ENCODE measurements around the gene BCAR3.
"Not testable (repeated sequence)": the region's sequence is repeated elsewhere in the genome, so short reads cannot be mapped to it uniquely, and the experiment has no call there.

The BCAR3 gene

GRCh38 chr1:93593854-93594602, 87.6 kb downstream of the BCAR3 start:
- no peak for DNase-seq

DNA sequence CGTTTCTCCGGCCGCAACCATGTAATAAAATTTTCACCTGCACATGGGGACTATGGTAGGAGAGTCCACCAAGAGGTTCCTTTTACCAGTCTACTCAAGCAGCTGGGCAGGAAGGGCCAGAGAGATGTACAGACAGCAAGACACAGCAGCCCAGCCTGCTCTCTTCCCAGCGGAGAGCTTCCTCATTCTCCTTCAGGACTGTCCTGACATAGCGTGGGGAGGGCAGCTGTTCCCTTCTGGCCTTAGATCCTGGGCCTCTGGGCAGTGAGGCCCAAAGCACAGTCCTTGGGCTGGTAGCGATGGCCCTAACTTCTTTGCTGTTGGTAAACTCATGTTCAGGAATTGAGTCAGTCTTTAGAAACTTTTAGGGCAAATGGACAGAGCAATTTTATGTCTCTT, 89.1 kb downstream of the BCAR3 start:
- DNase-seq: no peak

GRCh38 chr1:93591676-93592550, 89.7 kb downstream of the BCAR3 start:
- DNase-seq: no peak

DNA sequence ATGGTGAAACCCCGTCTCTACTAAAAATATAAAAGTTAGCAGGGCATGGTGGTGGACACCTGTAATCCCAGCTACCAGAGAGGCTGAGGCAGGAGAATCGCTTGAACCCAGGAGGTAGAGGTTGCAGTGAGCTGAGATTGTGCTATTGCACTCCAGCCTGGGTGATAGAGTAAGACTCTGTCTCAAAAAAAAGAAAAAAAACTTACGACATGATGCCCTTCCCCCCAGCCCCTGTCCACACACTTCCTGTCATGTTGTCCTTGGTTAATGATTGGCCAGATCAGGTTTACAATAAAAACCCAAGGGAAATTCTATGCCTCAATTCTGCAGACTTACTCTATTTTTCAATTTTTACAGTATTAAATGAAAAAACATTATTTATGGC, 90.4 kb downstream of the BCAR3 start:
- DNase-seq: not testable (repeated sequence)

DNA sequence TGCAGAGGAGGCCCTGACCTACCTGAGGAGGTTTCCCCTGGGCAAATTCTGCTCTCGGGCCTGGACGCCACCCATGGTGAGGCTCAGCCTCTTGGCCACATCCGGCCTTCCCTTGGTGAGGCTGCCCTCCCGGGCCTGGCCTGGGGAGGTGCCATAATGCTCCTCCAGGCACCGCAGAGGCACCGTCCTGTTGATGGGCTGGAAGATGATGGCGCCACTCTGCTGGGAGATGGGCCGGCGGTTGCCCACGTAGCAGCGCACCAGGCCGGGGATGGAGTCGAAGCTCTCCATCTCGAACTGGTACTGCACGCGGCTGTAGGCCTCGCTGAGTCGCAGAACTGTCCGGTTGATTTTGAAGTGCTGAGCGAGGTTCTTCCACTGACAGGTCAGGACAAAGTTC, 92.7 kb downstream of the BCAR3 start:
- DNase-seq: no peak

DNA sequence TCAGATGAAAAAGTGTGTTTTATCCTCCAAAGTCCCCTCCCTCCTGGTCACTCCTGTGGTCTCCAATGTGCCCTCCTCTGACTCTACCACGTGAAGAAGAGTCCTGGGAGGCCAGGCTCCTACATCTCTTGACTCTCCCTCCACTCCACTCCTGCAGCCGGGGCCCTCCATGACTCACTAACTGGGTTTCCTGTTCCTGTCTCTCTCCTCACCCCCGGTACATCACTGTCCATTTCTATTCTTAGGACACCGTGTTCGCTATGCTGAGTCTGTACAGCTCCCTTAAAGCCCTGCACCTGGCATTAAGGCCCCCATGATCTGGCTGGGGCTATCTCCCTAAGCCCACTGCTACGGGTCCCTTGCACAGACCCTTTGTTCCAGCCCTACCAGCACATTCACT, 93.4 kb downstream of the BCAR3 start:
- DNase-seq: no peak

- no peak for DNase-seq
Measured at GRCh38 chr1:93587354-93587753, 94.3 kb downstream of the BCAR3 start.

DNA sequence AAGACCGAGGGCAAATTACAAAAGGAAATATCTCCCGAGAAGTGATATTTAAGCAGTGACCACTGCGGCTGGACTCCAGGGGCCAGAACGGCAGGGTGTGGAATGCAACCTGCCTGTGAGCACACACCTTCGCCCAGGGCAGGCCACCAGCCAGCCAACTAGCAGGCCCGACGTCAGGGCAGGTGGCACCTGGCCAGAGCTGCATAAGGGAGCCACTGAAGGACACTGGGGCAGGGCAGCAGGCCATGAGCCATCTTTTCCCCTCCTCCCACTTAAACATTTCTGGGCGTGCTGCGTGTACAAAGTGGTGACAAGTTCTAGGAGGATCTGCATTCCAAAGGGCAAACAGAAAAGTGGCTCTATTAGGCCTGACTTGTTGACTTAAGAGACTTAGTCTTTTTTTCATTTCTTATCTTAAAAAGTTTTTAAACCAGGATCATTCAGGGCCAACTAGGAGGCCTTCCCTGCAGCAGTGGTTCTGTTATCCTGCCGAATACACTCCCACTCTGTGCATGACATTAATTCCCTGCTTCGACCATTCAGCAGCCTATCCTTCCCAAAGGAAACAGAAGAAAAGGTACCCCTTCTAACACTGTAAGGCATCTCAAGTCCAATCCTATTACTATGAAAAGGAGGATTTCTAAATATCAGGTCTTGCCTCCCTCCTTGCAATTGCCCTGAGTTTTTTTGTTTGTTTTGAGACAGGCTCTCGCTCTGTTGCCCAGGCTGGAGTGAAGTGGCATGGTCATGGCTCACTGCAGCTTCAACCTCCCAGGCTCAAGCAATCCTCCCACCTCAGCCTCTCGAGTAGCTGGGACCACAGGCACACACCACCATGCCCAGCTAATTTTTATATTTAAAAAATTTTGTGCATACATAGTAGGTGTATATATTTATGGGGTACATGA, 96.3 kb downstream of the BCAR3 start:
- DNase-seq: no peak

GRCh38 chr1:93584261-93585003, 97.2 kb downstream of the BCAR3 start:
- DNase-seq: no peak

GRCh38 chr1:93581917-93582850, 99.5 kb downstream of the BCAR3 start:
- no peak for DNase-seq

DNA sequence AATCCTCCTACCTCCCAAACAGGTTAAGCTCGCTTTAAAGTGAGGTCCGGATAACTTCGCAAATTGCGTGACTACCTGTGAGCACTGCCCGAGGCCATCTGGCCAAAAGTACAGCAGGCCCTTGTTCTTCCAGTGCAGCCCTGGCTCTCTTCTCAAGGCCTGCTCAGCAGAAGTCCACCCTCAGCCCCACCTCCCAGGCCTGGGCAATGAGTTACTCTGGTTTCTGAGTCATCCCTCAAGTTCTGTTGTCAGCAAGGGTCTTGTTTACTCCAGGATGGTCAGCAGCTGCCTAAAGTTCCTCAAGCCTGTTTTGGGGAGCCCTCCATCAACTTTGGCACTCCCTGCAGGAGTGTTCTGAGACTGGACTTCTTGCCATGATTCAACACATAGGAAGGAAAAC, 101.7 kb downstream of the BCAR3 start:
- no peak for DNase-seq

GRCh38 chr1:93578911-93579825, 102.5 kb downstream of the BCAR3 start:
- DNase-seq: no peak

GRCh38 chr1:93578433-93578830, 103.2 kb downstream of the BCAR3 start:
- no peak for DNase-seq

- DNase-seq: no peak
Measured at GRCh38 chr1:93577536-93578432, 103.9 kb downstream of the BCAR3 start.

- DNase-seq: no peak
Measured at GRCh38 chr1:93576746-93577145, 104.9 kb downstream of the BCAR3 start.

- no peak for DNase-seq
Measured at GRCh38 chr1:93576346-93576745, 105.3 kb downstream of the BCAR3 start.

- no peak for DNase-seq
Measured at GRCh38 chr1:93575621-93576284, 105.9 kb downstream of the BCAR3 start.

DNA sequence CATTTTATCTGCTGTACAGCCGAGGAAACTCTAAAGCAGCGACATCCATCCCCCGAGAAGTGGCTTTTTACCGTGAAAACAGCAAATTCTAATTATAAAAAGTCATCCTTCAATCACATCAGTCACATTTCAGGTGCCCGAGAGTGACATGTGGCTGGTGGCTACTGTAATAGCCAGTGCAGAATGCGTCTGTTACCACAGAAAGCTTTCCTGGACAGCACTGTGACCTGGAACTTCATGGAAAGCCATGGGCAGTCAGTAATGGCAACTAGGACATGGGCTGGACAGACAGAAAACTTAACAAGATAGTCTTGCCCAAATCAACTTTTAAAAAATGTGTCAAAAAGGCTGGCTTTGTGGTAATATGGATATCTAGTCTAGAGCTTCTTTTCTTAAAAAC, 106.6 kb downstream of the BCAR3 start:
- DNase-seq: no peak

- DNase-seq: no peak
Measured at GRCh38 chr1:93574511-93574910, 107.1 kb downstream of the BCAR3 start.

Data from CD4-positive, alpha-beta T cell treated with Interleukin-21 for 1 hour (primary cell).